HG03139 (cell line): ENCODE results near the gene NHLH2.

Experiments used
- ATAC-seq: cut with Tn5 transposase; IDR thresholded peaks from one replicate; pipeline ENCODE4 v1.9.1; 2021; ENCODE audit not compliant: unreplicated experiment

Gene NHLH2

DNA sequence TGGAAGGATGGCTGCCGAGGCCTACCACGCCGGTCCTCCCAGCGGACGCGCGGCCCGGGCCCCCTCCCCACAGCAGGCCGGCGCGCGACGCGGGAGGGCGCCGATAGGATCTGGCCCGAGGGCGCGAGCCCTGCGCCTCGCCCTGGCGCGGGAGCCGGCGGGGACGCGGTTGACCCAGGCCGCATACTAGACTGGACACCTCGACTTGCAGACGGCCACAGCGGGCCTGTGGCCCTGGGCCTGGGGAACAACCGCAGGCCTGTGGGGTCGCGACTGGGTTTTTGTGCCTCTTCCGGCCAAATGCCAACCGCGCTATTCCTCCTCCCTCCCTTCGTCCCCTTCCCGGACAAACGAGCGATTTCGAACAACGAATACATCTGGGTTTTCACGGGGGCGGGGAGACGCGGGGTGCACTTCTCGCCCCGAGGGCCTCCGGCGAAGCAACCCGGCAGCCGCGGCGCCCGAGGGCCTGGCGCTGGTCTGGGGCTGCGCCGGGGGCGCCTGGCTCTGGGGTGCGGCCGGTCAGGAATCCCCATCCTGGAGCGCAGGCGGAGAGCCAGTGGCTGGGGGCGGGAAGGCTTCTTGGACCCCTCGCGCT is 2.4 kb downstream of the NHLH2 start:
- ATAC-seq = no peak

- ATAC-seq = no peak
Measured at GRCh38 chr1:115837740-115838421, 3.0 kb downstream of the NHLH2 start.

GRCh38 chr1:115837341-115837739 is 3.6 kb downstream of the NHLH2 start:
- no peak for ATAC-seq

- no peak for ATAC-seq
Measured at GRCh38 chr1:115833856-115834255, 7.1 kb downstream of the NHLH2 start.

GRCh38 chr1:115832651-115833050 is 8.3 kb downstream of the NHLH2 start:
- no peak for ATAC-seq

GRCh38 chr1:115830963-115831362 is 10.0 kb downstream of the NHLH2 start:
- no peak for ATAC-seq

GRCh38 chr1:115829947-115830346 is 11.0 kb downstream of the NHLH2 start:
- no peak for ATAC-seq

- no peak for ATAC-seq
Measured at GRCh38 chr1:115829023-115829674, 11.8 kb downstream of the NHLH2 start.

DNA sequence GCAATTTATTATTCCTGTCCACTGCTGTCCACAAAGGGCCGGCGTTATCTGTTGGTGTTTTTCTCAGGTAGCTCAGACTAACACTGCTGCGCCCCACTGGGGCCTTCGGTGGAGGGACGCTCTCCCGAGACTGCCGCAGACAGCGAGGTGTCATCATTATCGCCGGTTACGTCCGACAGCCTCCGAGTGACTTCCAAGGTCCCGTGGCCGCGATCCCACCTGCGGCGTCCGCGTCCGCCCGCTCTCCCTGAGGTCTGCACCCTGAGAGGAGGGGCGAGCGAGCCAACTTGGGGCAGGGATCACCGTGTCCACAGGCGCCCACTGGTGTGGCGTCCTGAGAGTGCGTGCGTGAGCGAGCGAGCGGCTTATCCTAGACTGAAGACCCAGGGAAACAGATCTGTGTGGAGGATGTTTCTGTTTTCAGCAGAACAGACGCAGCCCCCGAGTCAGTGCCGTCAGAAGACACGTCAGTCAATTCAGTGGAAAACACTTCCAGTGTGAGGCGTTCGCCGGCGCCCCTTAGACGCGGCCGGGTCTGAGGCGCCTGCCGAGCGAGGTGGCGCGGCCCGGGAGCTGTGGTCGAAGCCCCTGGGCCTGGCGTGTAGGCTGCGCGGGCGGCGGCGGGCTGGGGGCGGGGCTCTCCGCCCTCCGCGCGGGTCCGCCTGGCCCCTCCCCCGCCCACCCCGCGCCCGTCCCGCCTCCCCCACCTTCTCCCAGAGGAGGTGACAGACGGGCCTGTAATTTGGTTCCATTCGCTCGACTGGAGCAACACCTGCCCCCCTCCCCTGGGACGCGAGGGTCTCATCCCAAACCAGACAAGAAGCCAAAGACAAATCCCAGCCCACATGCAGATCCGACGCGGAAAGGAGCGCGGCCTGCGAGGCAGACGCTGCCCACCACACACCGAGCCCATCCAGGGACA is 12.6 kb downstream of the NHLH2 start:
- no peak for ATAC-seq

- no peak for ATAC-seq
Measured at GRCh38 chr1:115827452-115828044, 13.4 kb downstream of the NHLH2 start.

DNA sequence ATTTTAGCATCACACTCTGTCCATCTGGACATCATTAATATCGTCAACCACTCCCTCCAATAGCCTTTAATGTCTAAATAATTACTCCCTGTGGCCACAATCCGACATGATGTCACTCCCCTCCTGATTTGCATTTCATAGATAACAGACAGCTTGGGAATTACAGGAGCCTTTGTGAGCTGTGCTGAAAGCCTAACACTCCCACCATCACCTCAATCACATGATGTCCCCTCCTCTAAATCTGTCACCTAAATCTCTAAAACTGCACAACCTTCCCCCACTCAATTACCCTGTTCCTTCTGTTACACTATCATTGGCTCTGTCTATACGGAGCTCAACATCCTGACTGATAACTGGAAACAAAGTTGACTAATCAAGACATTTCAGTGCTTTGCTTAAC is 14.3 kb downstream of the NHLH2 start:
- no peak for ATAC-seq

DNA sequence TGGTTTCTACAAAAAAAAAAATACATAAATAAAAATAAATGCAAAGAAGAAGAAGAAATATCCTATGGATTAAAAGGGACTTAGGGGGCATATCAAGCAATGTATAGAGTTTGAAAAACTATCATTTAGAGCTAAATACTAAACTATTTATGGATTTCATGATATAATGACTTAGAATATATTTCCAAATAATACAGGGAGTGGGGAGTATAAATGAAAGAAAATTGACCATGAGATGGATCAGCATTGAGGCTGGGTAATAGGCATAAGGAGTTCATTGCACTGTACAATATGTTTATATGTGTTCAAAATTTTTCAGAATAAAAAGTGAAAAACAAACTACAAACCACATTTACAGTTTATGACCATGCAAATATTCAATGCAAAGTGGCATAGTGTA is 18.8 kb downstream of the NHLH2 start:
- ATAC-seq = no peak

- ATAC-seq = no peak
Measured at GRCh38 chr1:115815694-115816093, 25.2 kb downstream of the NHLH2 start.

DNA sequence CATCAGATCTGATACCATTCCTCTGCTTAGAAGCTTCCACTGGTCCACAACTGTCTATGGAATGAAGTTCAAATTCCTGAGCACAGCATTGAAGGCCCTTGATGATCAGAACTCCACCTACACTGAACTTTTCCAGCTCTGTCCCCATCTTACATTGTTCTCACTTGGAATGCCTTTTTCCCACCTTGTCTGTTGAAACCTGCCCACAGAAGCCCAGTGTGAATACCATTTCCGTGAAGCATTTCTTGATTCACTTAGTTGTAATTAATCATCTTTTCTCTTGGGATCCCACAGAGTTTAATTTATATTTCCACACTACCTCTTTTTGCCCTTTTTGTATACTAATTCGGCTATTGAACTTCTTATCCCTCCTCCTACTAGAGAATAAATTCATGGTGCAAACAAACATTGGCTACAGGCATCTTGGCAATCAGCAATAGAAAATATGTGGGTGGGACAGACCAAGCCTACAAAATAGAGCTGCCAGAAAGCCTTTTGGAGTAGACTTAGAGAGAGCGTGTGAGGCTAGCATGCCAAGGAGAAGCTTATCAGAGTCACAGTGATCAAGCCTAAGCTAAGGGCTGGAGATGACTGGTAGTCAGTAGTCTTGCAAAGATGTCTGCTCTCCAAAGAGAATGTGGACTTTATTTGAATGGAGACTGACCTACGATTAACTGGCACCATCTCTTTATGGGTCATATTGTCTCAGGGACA is 26.1 kb downstream of the NHLH2 start:
- ATAC-seq = no peak

DNA sequence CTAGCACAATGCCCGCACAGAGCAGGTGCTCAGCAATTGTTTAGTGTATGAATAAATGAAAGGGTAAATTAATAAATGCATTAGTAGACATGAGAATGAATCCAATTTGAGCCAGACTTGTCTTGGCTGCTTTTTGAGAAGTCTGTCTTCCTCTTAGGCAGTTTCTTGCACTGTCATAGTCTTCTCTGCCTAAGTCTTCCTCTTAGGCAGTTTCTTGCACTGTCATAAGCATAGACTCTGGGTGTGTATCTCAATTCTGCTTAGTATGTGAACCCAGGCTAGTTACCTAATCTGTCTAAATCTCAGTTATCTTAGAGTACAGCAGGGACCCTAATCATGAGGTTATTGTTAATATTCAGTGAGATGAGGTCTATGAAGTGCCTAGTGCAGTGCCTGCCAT is 27.2 kb downstream of the NHLH2 start:
- ATAC-seq = no peak

DNA sequence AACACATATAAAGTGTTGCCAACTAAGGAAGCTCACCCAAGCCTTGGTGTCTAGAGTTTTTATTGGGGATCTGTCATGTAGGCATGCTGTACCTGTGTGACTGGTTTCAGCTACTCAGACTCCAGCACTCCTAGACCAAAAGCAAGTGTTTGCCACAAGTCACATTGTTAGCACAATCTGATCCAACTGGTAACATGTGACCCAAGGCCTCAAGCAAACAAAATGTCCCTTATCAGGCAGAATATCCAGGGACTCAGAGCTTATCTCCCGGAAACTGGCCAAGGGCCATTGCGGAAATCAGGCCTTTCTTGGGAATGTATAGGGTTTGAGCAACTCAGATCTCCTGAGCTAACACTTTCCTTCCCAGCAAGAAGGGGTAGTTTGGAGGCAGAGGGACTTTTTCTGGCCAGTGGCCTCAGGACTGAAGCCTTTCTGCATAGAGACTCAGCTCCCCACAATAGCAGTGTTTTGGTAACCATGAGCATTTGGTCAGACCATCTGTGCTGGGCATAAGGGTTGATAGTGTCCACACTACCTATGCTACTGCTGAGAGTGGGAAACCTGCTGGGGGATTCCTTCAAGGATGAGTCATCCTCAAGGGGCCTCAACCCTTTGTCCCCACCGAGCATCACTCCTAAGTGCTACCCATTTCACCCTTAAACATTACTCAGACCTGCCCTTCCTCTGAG is 29.6 kb downstream of the NHLH2 start:
- ATAC-seq = no peak

- no peak for ATAC-seq
Measured at GRCh38 chr1:115810609-115811008, 30.3 kb downstream of the NHLH2 start.

- no peak for ATAC-seq
Measured at GRCh38 chr1:115809847-115810246, 31.1 kb downstream of the NHLH2 start.

DNA sequence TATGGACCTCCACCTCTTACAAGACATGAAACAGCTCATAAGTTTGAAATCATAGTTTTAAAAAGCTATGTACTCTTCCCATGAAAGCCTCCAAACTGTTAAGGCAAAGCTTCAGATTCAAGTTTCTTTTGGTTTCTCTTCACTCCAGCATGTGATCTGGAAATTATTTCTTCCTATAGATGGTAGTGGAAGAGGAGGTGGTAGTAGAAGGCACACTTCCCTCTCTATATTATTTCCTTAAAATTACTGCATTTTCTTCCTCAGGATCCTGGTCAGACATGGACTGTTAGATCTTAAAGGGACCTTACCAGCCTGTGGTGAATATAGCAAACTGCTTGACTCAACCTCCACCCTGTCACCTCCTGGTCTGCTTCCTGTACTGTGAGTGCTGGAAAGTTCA is 31.9 kb downstream of the NHLH2 start:
- ATAC-seq = no peak

- ATAC-seq = no peak
Measured at GRCh38 chr1:115807723-115808122, 33.2 kb downstream of the NHLH2 start.
